HG03139 (cell line): ENCODE results near the gene SPTBN1.

Experiments used
- ATAC-seq: cut with Tn5 transposase; IDR thresholded peaks from one replicate; pipeline ENCODE4 v1.9.1; 2021; ENCODE audit not compliant: unreplicated experiment

Gene SPTBN1

GRCh38 chr2:54455563-54456361 is at the start of gene SPTBN1:
SPTBN1 (plus strand) TSS chr2:54456327; CDS start chr2:54526419, 70,092 bp downstream.
- no peak for ATAC-seq

DNA sequence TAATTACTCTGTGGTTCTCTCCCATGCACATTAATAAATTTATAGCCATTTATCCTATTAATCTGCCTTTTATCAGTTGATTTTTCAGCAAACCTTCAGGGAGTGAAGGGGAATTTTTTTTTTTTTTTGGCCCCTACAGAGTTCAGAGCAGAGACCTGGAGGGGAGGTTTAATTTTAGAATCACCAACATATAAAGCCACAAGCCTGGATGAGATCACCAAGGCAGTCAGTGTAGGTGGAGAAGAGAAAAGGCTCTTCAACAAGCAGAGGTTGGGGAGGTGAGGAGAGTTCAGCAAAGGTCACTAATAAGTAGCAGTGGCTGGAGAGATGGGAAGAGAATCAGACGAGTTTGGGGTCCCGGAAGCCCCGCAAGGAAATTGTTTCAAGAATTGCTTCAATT is 48.4 kb upstream of the SPTBN1 start:
- no peak for ATAC-seq

GRCh38 chr2:54408288-54408687 is 47.8 kb upstream of the SPTBN1 start:
- ATAC-seq: no peak

DNA sequence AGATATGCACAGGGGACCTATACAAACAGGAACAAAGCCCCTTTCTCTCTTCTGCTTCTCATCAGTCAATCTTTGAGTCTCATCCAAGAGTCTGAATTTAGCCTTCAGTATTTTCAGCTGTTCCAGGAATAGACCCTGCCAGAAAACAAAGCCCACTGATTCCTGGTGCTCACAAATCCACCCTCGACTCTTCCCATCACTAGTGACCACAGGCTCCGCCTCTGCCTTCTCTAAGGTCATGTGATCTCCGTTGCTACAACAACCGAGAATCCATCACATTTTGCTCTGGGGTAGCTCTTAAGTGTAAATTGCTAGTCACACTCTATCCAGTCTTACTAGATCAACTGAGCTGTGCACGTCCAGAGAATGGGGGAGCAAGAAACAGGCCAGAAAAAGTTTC is 46.4 kb upstream of the SPTBN1 start:
- no peak for ATAC-seq

GRCh38 chr2:54411801-54412354 is 44.2 kb upstream of the SPTBN1 start:
- ATAC-seq: no peak

GRCh38 chr2:54416166-54416813 is 39.8 kb upstream of the SPTBN1 start:
- no peak for ATAC-seq

- no peak for ATAC-seq
Observed at GRCh38 chr2:54416938-54417337, 39.2 kb upstream of the SPTBN1 start.

DNA sequence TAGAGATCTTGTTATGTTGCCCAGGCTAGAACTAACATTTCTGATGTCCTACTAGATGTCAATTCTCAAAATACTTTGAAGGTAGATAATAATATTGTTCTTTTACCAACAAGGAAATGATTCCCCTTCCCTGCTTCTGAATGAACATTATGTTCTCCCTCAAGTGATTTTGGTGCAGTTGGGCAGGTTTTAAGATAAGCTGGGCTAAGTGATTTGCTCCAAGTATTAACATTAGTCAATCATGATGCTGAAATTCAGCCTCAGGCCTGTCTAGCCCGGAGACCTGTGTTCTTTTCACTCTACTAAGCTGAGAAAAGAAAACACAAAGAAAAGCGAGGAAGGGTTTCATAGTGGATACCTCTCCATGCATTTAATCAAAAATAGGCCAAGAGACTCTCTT is 38.5 kb upstream of the SPTBN1 start:
- no peak for ATAC-seq

GRCh38 chr2:54419388-54419787 is 36.7 kb upstream of the SPTBN1 start:
- no peak for ATAC-seq

DNA sequence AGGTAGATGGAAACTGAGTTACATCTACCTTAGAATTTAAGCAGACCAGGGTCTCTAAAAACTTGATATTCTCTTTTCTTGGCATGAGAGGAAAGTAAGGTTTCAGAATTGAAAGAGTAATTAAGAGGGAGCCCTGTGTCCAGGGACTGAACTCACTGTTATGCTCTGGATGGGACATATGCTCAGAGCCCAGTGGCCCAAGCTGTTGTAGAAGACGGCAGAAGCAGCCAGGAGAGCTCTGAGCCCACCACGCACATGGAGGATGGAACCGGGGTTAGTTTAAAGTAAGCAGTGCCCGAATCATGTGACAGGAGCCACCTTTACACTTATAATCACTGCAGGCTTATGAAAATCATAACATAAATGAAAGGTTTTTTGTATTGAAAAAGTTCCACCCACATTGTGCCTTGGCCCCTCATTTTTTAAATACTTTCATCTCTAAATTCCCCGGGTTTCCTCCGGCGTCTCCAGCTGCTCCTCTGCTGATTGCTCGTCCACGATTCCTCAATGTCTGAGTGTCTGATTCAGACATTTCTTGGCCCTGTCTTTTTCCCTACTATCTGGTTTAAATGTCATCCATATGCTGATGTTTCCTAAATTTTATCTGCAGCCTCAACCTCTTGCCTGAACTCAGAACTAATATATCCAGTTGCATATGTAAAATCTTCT is 36.1 kb upstream of the SPTBN1 start:
- no peak for ATAC-seq

- no peak for ATAC-seq
Observed at GRCh38 chr2:54420524-54421172, 35.5 kb upstream of the SPTBN1 start.

GRCh38 chr2:54422072-54422581 is 34.0 kb upstream of the SPTBN1 start:
- ATAC-seq: no peak

GRCh38 chr2:54423213-54423612 is 32.9 kb upstream of the SPTBN1 start:
- ATAC-seq: no peak

GRCh38 chr2:54424555-54425163 is 31.5 kb upstream of the SPTBN1 start:
- ATAC-seq: no peak

DNA sequence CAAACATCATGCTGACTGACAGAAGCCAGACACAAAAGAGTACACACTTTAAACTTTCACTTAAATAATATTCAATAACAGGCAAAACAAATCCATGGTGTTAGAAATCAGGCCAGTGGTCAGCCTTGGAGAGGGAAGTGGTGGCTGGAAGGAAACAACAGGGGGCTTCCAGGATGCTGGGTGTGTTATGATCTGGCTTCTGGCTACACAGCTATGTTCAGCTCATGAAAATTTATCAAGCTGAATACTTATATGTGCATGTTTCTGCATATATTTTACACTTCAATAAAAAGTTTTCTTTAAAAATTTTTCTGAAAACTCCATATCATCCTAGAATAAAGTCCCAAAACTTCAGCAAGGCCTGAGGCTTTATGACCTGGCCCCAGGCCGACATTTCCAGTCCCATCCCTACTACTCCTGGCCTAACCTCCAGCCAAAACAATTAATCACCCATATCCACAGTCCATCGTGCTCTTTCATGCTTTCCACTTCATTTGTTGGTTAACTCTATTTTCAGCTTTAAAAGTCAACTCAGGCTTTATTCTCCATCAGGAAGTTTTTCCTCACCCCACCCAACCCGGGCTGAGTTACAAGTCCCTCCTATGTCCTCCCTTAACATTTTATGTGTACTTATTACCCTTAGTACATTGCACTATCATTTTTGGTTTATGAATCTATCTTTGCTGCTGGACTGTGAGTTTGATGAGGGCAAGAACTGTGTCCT is 27.9 kb upstream of the SPTBN1 start:
- ATAC-seq: no peak

DNA sequence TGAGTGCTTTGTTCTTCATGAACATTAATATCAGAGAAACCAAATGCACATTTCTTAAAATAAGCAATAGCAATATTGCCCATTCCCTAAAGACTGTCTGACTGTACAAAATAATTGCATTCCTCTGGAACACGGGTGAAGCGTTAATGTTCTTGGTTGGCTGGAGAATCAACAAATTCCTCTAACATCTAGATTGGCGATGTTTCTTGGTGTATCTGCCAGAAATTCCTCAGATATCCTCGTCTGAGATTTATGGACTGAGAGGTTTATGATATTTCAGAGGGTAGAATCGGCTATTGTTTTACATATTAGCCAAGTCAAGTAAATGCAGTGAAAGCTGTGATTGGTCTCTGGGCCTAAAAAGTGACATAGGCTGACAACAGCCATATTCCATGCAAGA is 27.1 kb upstream of the SPTBN1 start:
- no peak for ATAC-seq

GRCh38 chr2:54429811-54430551 is 26.1 kb upstream of the SPTBN1 start:
- ATAC-seq: no peak

DNA sequence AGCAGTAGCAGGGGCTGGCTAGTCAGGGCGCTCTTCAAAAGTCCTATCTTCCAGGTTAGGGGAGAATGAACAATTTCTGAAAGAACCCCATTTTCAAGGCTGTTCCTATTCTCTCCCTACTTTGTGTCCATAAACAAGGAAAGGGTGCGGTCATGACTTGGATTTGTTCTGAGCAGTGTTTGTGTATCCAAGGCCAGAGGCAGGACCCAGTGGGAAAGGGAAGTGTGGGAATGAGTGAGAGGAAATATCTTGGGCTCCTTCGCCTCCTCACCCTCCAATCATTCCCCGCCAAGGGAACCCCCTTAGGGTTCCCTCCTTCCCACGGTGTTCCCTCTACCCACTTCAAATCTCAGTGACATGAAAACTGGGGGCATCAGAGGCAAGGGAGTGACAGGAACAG is 25.5 kb upstream of the SPTBN1 start:
- no peak for ATAC-seq
